NCI-H128 (cell line): Measurements from ENCODE around the gene MICAL3.

Experiments used
- DNase-seq: peaks from one replicate; lab custom pipeline; 2025; ENCODE audit not compliant: unreplicated experiment; lab: John Stamatoyannopoulos, UW

MICAL3 gene

GRCh38 chr22:17739196-17739975 is 285.0 kb downstream of the MICAL3 start:
- DNase-seq, result no peak

- no peak for DNase-seq
Observed at GRCh38 chr22:17738386-17739128, 285.8 kb downstream of the MICAL3 start.
